Kidney epithelial cell (primary cell): ENCODE measurements around the gene NASP. TPM values are rescaled to one million over a fixed set of nuclear protein-coding genes. Genes with fewer than 3 reads are reported as not detected.

Source experiments
- DNase-seq: peaks from one replicate; pipeline ENCODE4 v3.0.0-alpha.2; 2010; ENCODE audit warnings: low read depth
- H3K27me3 ChIP-seq: 2 replicates; pipeline ENCODE4 v1.6.0; 2011; ENCODE audit warnings: low read length; ENCODE audit not compliant: control insufficient read depth, insufficient read depth
- H3K36me3 ChIP-seq: 2 replicates; pipeline ENCODE4 v1.5.1; 2011; ENCODE audit warnings: low read length; ENCODE audit not compliant: control insufficient read depth, insufficient read depth
- H3K4me3 ChIP-seq: 2 replicates; pipeline ENCODE4 v1.5.1; 2011; ENCODE audit warnings: low read depth, mild to moderate bottlenecking, control low read depth, low read length
- total RNA-seq: library from RNA; depleted of rRNA; stranded (reverse); fragments of >200 nt; gene quantifications from 2 replicates; pipeline ENCODE4 v1.2.3, GENCODE V29; 2015
- TF ChIP-seq, protein P1 (sequence below): IDR thresholded peaks from 2 replicates; pipeline ENCODE4 v1.5.1; 2011; ENCODE audit warnings: mild to moderate bottlenecking, moderate library complexity, low read length, control low read depth, inconsistent platforms; ENCODE audit not compliant: insufficient read depth, poor library complexity, severe bottlenecking

The NASP gene
- total RNA-seq, 1 donor from 2014 or later, result 45.3 TPM

GRCh38 chr1:45643978-45644377, 60.1 kb downstream of the NASP start:
- peak; percentile 4 for DNase-seq
- Histone ChIP-seq H3K4me3 (no peak overlapping the region), H3K27me3 (no peaks in the 10 kb centered on the region), H3K36me3 (peaks cover 3% of the 10 kb centered on the region)
- TF ChIP-seq, protein P1, sequence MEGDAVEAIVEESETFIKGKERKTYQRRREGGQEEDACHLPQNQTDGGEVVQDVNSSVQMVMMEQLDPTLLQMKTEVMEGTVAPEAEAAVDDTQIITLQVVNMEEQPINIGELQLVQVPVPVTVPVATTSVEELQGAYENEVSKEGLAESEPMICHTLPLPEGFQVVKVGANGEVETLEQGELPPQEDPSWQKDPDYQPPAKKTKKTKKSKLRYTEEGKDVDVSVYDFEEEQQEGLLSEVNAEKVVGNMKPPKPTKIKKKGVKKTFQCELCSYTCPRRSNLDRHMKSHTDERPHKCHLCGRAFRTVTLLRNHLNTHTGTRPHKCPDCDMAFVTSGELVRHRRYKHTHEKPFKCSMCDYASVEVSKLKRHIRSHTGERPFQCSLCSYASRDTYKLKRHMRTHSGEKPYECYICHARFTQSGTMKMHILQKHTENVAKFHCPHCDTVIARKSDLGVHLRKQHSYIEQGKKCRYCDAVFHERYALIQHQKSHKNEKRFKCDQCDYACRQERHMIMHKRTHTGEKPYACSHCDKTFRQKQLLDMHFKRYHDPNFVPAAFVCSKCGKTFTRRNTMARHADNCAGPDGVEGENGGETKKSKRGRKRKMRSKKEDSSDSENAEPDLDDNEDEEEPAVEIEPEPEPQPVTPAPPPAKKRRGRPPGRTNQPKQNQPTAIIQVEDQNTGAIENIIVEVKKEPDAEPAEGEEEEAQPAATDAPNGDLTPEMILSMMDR, result peak; percentile 37

GRCh38 chr1:45644661-45645060, 60.8 kb downstream of the NASP start:
- Histone ChIP-seq H3K36me3 (peaks cover 3% of the 10 kb centered on the region), H3K4me3 (no peak overlapping the region), H3K27me3 (no peaks in the 10 kb centered on the region)
- TF ChIP-seq, protein P1, result no peak
- no peak for DNase-seq

DNA sequence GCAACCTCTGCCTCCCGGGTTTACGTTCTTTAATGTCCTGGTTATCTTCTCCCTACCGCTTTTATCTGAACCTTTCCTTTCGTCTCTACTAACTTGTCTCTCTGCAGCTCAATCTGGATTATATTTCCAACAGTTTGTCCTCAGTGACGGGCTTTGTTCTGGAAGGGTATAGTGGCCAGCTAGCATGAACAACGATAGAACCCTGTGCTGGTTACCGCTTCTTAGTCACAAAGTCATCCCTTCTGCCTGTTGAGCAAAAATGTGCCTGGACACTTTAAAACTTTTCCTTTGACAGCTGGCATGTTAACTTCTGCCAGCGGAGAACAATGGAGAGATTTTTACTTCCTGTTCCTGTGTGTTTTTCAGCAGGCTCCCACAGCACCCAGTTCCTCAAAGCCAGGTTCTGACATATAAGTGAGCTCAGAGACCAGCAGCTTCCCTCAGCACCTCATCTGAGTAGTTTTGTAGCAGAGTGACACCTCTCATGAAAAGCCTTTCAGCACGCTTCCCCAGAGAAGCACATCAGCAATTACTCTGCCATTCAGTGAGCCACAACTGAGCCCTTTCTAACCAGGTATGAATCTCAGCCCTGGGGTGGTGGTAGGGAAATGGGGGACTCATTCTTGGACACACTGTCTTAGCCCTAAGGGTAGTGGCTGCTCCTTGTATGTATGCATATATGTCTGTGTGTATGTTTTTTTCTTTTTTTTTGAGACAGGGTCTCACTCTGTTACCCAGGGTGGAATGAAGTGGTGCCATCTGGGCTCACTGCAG, 63.6 kb downstream of the NASP start:
- TF ChIP-seq, protein P1, result no peak
- Histone ChIP-seq H3K36me3 (peaks cover 6% of the 10 kb centered on the region), H3K27me3 (no peaks in the 10 kb centered on the region), H3K4me3 (no peak overlapping the region)
- no peak for DNase-seq

DNA sequence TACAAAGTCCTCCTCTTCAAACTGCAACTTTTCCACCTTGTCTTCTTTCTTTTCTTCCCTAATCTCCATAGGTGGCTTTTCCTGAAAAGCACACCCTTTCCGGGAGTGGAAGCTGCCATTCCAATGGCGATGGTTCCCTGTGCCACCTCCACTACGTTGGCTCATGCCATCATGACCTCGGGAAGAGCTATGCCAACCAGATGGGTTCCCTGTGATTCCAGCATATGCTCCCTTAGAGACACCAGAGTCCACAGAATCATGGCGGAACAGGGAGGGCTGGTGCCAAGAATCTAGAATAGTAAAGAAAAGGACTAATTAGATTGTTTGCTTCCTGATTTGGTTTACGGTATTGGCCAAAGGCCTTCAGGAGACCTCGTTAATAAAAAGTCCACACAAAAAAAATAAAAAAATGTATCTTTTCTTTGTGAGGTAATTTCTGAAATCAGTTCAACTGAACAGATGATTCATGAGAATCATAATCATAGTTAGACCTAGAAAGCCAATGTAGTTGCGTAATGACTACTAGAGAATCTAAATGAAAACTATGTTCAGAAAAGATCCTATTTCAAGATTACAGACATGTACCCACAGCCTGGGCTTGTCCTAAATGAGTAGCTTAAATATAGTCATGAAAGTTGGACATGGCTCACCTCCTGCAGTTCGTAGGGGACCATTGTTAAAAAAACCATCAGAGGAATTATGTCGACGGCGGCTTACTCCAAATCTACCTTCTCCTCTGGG, 70.9 kb downstream of the NASP start:
- DNase-seq, result no peak
- Histone ChIP-seq H3K4me3 (no peak overlapping the region), H3K27me3 (no peaks in the 10 kb centered on the region), H3K36me3 (peaks cover 5% of the 10 kb centered on the region)
- TF ChIP-seq, protein P1, result no peak

DNA sequence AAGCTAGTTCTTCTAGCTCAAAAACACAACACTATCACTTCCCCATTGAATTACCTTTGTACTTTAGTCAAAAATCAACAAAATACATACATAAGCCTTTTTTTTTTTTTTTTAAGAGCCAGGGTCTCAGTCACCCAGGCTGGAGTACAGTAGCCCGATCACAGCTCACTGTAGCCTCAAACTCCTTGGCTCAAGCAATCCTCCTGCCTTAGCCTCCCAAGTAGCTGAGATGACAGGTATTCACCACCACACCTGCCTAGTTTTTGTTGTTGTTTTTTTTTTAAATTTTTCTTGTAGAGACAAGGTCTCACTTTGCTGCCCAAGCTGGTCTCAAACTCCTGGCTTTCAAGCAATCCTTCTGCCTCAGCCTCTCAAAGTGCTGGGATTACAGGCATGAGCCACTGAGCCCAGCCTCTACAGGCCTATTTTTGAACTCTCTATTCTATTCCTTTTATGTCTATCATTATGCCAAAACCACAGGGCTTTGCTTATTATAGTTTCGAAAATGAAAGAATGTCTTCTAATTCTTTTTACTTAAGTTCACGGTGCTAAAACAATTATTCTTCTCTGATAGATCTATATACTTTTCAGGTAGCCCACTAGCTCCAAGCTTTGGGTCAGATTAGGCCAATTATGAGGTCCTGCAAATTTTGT, 72.9 kb downstream of the NASP start:
- DNase-seq, result no peak
- TF ChIP-seq, protein P1, result no peak
- peaks cover 1% of the 10 kb centered on the region for H3K36me3 ChIP-seq
- H3K4me3 ChIP-seq, result no peak overlapping the region
- no peaks in the 10 kb centered on the region for H3K27me3 ChIP-seq
